ENCODE results near the gene STAG2. TPM values are rescaled to one million over a fixed set of nuclear protein-coding genes. Genes with fewer than 3 reads are reported as not detected.

Gene STAG2
- total and polyA plus RNA-seq, 2 donors (not counting 3 experiments of a cell fraction or from before 2014, with no cell fraction given): 12.7 to 55.9 TPM

- DNase-seq (ENCODE audit: low read depth, low spot score) (peak; percentile 15), FAIRE-seq (no peak)
Observed at GRCh38 chrX:124098089-124098488, 136.6 kb downstream of the STAG2 start.

More at GRCh38 chrX:124098089-124098488, 136.6 kb downstream of the STAG2 start:
- H4K20me1 ChIP-seq (replicated peaks; ENCODE audit: control insufficient read depth, extremely low read depth, insufficient read depth, low read length): no peaks in the 10 kb centered on the region
- no peaks in the 10 kb centered on the region for H3K36me3 ChIP-seq (ENCODE audit: control insufficient read depth in 2 of 2, extremely low read depth in 1 of 2, insufficient read depth in 2 of 2, low read length in 2 of 2)
- no peaks in the 10 kb centered on the region for H3K4me1 ChIP-seq (ENCODE audit: control insufficient read depth, extremely low read depth, insufficient read depth, low read length)
- CTCF ChIA-PET: interaction anchor here (0.6 to 1.9 kb wide), 4 partner anchors 9 to 292 kb away, joined by 3 to 4 read pairs (median 4); no protein-coding TSS in a partner anchor
- no peak overlapping the region for H2AFZ ChIP-seq (ENCODE audit: low read depth, low read length)
- BruUV-seq (replicated peaks): no TSS peak
- no peak overlapping the region for H3K27ac ChIP-seq (ENCODE audit: insufficient read depth, low read depth, low read length)
- no peaks in the 10 kb centered on the region for H3K9me1 ChIP-seq (replicated peaks; ENCODE audit: control insufficient read depth, extremely low read depth, insufficient read depth, low read length)
- no peak for TF ChIP-seq CTCF (IDR thresholded peaks at IDR 0.05; ENCODE audit: extremely low read depth in 1 of 2, insufficient read depth in 1 of 2, low read depth in 1 of 2, low read length in 2 of 2)
- no peak for TF ChIP-seq GATA2 (IDR thresholded peaks at IDR 0.05; ENCODE audit: insufficient read depth, insufficient read length, low read depth, low read length)
- no peak for TF ChIP-seq POLR2AphosphoS5 (IDR thresholded peaks at IDR 0.05; ENCODE audit: insufficient read depth, low read depth, low read length)
- no peak for TF ChIP-seq FOS (IDR thresholded peaks at IDR 0.05; ENCODE audit: borderline replicate concordance, insufficient read depth, low read length)
- TF ChIP-seq EZH2 (IDR thresholded peaks at IDR 0.05; ENCODE audit: borderline replicate concordance, low read depth, low read length, severe bottlenecking): no peak
- no peak for TF ChIP-seq JUN (IDR thresholded peaks at IDR 0.05; ENCODE audit: borderline replicate concordance, insufficient read depth, insufficient read length, low read depth)
- no peak for TF ChIP-seq POLR2A (IDR thresholded peaks at IDR 0.05; ENCODE audit: low read depth, low read length)
- no peak for TF ChIP-seq MYC (IDR thresholded peaks at IDR 0.05; ENCODE audit: low read depth, low read length)
- TF ChIP-seq, protein P1, sequence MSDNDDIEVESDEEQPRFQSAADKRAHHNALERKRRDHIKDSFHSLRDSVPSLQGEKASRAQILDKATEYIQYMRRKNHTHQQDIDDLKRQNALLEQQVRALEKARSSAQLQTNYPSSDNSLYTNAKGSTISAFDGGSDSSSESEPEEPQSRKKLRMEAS (IDR thresholded peaks at IDR 0.05; ENCODE audit: insufficient read depth, insufficient read length): no peak
- no peak overlapping the region for H3K4me2 ChIP-seq (ENCODE audit: insufficient read depth, low read length)
- H3K79me2 ChIP-seq (ENCODE audit: control insufficient read depth, insufficient read depth, low read length): no peaks in the 10 kb centered on the region
- POLR2A ChIA-PET: no interaction called here
- no peak overlapping the region for H3K4me3 ChIP-seq (replicated peaks in 1 of 3; ENCODE audit: insufficient read depth in 1 of 3, low read depth in 1 of 3, low read length in 3 of 3)
- H3K9me3 ChIP-seq (replicated peaks; ENCODE audit: control insufficient read depth, insufficient read depth, low read length): no peaks in the 10 kb centered on the region
- H3K27me3 ChIP-seq (ENCODE audit: control insufficient read depth in 2 of 2, insufficient read depth in 2 of 2, low read length in 2 of 2): no peaks in the 10 kb centered on the region
- intact Hi-C loops (cut with micrococcal nuclease): loop anchor here (5.0 kb wide), 1 partner anchor 136 kb away; the partner anchor contains the start of gene STAG2
- dilution Hi-C loops (cut with MboI; ENCODE audit: extremely low pct_ligation_motif_present, low sequenced_read_pairs): no loop called here
- H3K9ac ChIP-seq (replicated peaks; ENCODE audit: extremely low read depth, insufficient read depth, low read length): no peak overlapping the region

Measured in endothelial cell of umbilical vein (primary cell).